ENCODE results near the gene BNIP2.

Gene BNIP2

DNA sequence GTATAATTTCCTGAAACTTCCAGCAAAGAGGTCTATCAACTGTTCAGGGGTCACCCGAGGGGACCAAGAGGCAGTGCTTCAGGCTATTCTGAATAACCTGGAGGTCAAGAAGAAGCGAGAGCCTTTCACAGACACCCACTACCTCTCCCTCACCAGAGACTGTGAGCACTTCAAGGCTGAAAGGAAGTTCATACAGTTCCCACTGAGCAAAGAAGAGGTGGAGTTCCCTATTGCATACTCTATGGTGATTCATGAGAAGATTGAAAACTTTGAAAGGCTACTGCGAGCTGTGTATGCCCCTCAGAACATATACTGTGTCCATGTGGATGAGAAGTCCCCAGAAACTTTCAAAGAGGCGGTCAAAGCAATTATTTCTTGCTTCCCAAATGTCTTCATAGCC is 70.7 kb downstream of the BNIP2 start:
- DNase-seq (ENCODE audit: low read depth), result no peak
- no peak overlapping the region for H3K4me3 ChIP-seq (ENCODE audit: control insufficient read depth, low read depth, low read length)
- TF ChIP-seq, protein P1, sequence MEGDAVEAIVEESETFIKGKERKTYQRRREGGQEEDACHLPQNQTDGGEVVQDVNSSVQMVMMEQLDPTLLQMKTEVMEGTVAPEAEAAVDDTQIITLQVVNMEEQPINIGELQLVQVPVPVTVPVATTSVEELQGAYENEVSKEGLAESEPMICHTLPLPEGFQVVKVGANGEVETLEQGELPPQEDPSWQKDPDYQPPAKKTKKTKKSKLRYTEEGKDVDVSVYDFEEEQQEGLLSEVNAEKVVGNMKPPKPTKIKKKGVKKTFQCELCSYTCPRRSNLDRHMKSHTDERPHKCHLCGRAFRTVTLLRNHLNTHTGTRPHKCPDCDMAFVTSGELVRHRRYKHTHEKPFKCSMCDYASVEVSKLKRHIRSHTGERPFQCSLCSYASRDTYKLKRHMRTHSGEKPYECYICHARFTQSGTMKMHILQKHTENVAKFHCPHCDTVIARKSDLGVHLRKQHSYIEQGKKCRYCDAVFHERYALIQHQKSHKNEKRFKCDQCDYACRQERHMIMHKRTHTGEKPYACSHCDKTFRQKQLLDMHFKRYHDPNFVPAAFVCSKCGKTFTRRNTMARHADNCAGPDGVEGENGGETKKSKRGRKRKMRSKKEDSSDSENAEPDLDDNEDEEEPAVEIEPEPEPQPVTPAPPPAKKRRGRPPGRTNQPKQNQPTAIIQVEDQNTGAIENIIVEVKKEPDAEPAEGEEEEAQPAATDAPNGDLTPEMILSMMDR (IDR thresholded peaks at IDR 0.05; ENCODE audit: control insufficient read depth, insufficient read depth, low read depth, low read length, missing control alignments), result no peak

DNA sequence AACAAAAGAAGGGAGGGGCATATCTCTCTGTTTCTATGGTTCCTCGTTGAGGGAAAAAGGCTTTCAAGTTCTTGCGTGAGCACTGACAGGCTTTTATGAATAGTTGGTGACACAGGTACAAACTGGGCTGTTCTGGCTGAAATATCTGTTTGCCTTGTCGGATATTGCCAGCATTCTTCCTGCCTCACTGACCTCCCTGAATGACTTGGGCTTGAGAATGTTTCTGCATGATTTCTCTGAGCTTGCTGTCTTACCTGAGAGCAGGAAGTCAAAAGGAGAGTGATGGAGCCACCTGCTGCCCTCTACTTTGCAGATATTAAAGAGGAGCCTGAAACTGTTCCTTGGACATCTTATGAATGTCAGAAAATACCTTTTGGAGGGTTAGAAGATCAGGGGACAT is 72.7 kb downstream of the BNIP2 start:
- DNase-seq (ENCODE audit: low read depth), result no peak

DNA sequence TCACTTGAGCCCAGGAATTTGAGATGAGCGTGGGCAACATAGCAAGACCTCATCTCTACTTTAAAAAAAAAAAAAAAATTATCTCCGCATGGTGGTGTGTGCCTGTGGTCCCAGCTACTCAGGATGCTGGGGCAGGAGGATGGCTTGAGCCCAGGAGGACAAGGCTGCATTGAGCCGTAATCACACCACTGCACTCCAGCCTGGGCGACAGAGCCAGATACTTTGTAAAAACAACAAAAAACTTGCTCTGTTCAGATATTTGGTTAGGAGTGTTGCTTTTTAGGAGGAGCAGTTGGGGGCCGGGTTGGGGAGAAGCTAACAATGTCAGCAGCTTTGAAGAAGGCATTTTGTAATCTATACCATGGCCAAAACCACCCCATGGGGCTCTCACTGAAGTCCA is 73.5 kb downstream of the BNIP2 start:
- TF ChIP-seq, protein P1 (IDR thresholded peaks at IDR 0.05; ENCODE audit: control insufficient read depth, insufficient read depth, low read depth, low read length, missing control alignments), result no peak
- no peak for DNase-seq (ENCODE audit: low read depth)
- H3K4me3 ChIP-seq (ENCODE audit: control insufficient read depth, low read depth, low read length), result no peak overlapping the region

More for the DNA sequence above, 72.7 kb downstream of the BNIP2 start:
- TF ChIP-seq, protein P1 (IDR thresholded peaks at IDR 0.05; ENCODE audit: control insufficient read depth, insufficient read depth, low read depth, low read length, missing control alignments), result no peak
- H3K4me3 ChIP-seq (ENCODE audit: control insufficient read depth, low read depth, low read length), result no peak overlapping the region

DNA sequence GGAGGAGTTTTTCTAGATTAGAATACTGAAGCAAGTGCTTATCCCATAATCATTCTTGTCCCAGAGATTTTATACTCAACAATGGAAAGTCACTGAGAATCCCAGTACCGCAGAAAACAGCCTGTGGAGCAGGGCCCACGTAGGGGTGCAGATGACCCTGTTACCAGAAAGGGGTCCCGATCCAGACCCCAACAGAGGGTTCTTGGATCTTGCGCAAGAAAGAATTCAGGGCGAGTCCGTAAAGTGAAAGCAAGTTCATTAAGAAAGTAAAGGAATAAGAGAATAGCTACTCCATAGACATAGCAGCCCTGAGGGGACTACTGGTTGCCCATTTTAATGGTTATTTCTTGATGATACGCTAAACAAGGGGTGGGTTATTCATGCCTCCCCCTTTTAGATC is 75.0 kb downstream of the BNIP2 start:
- DNase-seq (ENCODE audit: low read depth), result no peak
- TF ChIP-seq, protein P1 (IDR thresholded peaks at IDR 0.05; ENCODE audit: control insufficient read depth, insufficient read depth, low read depth, low read length, missing control alignments), result no peak
- H3K4me3 ChIP-seq (ENCODE audit: control insufficient read depth, low read depth, low read length), result no peak overlapping the region

DNA sequence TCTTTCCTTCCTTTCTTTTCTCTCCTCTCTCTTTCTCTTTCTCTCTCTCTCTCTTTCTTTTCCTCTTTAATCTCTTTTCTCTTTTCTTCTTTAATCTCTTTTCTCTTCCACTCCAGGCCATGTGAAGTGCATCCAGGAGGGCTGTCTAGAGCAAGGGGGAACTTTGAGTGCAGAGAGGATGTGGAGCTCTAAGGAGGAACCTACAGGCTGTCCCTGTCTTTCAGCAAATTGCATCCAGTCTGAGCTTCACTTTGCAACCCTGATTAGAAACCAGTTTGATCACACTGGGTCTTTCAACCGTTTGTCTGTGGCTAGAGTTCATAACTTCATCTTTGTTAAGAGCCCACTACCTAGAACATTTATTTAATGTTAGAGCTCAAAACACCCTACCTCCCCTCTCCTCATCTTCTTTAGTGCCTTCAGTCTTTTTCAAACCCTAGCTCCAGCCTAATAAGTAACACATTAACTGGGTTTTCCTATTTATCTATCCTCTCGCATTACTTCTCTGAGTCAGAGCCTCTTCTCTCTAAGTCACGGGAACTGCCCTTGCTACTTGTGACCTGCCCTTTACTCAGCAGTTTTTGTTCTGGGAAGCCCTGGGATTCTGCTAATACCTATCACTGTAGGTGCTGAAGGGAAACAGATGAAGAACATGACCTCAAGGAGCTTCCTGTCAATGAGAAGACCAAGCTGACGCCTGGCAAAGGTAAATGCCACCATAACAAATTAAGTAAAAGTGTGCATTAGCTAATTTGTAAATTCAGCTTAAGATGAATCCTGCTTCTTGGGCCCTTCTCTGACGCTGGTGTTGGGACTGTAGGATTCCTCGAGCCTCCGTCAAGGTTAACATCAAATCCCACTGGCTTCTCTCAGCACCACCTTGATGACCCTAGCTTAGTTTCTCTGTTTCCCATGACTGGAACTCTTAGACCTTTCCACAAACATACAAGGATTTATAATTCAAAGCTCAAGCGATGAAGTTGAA is 77.6 kb downstream of the BNIP2 start, which contains the start of gene GCNT3:
TSS of gene GCNT3 (plus strand) at position 508 of the 985 bp plus-strand sequence. CDS start 6,456 bp downstream, outside the sequence.
- no peak within 1 kb of the TSS for H3K4me3 ChIP-seq (ENCODE audit: control insufficient read depth, low read depth, low read length)
- TF ChIP-seq, protein P1 (IDR thresholded peaks at IDR 0.05; ENCODE audit: control insufficient read depth, insufficient read depth, low read depth, low read length, missing control alignments), result no peak
- DNase-seq (ENCODE audit: low read depth), result no peak

DNA sequence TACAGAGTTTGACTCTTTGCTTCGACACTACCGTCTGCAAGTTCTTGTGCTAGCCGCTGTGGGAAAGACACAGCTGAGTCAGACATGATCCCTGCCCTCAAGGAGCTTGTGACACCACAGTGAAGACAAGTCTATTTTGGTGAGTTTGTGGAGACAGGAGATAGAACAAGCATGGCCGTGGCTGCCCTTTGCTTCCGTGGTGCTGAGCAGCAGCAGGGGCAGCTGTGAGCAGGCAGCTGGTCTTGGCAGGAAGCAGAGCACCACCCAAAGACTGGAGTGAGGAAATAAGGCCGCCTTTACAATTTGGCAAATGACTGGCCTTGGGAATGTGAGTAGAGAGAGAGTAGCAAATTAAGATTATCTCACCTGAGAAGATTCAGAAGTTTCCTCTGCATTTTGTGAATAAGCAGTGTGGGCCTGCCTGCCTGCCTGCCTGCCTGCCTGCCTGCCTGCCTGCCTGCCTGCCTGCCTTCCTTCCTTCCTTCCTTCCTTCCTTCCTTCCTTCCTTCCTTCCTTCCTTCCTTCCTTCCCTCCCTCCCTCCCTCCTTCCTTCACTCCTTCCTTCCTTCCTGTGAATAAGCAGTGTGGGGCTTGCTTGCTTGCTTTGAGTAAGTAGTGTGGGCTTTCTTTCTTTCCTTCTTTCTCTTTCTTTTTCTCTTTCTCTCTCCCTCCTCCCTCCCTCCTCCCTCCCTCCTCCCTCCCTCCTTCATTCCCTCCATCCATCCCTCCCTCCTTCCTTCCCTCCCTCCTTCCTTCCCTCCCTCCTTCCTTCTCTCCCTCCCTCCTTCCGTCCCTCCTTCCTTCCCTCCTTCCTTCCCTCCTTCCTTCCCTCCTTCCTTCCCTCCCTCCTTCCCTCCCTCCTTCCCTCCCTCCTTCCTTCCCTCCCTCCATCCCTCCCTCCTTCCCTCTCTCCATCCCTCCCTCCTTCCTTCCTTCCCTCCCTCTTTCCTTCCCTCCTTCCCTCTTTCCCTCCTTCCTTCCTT is 79.1 kb downstream of the BNIP2 start:
- no peak for DNase-seq (ENCODE audit: low read depth)
- TF ChIP-seq, protein P1 (IDR thresholded peaks at IDR 0.05; ENCODE audit: control insufficient read depth, insufficient read depth, low read depth, low read length, missing control alignments), result no peak
- no peak overlapping the region for H3K4me3 ChIP-seq (ENCODE audit: control insufficient read depth, low read depth, low read length)

All from AG09309 (cell line).